GM12878 (cell line): Measurements from ENCODE around the gene AGER. TPM values are rescaled to one million over a fixed set of nuclear protein-coding genes. Genes with fewer than 3 reads are reported as not detected.

ENCODE experiments used
- CBX3 ChIP-seq: fragments of 200-600 bp; sonication (generic); IDR thresholded peaks from 2 replicates; pipeline ENCODE4 v1.6.1; 2016; ENCODE audit warnings: low read depth, borderline replicate concordance
- DPF2 ChIP-seq: fragments of 450-650 bp; IDR thresholded peaks from 2 replicates; pipeline ENCODE4 v1.6.1; 2017; ENCODE audit warnings: mild to moderate bottlenecking
- EED ChIP-seq: sonication (generic); IDR thresholded peaks from 2 replicates; pipeline ENCODE4 v1.6.1; 2016; ENCODE audit warnings: antibody characterized with exemption, low read depth
- HDAC6 ChIP-seq: fragments of 200-600 bp; sonication (generic); IDR thresholded peaks from one replicate; pipeline ENCODE4 v1.8.0; 2017; ENCODE audit warnings: antibody characterized with exemption; ENCODE audit not compliant: unreplicated experiment
- LARP7 ChIP-seq: fragments of 450-650 bp; IDR thresholded peaks from 2 replicates; pipeline ENCODE4 v1.6.1; 2017; ENCODE audit warnings: mild to moderate bottlenecking
- MYB ChIP-seq: fragments of 150-350 bp; IDR thresholded peaks from 2 replicates; pipeline ENCODE4 v1.6.1; 2014; ENCODE audit warnings: mild to moderate bottlenecking, low read depth, low read length, borderline replicate concordance
- NR2C1 ChIP-seq: fragments of 450-650 bp; IDR thresholded peaks from 2 replicates; pipeline ENCODE4 v1.6.1; 2017; ENCODE audit warnings: antibody characterized with exemption, mild to moderate bottlenecking, moderate library complexity
- RELA ChIP-seq: fragments of 450-650 bp; IDR thresholded peaks from 2 replicates; pipeline ENCODE4 v1.8.0; 2014; ENCODE audit warnings: borderline replicate concordance; ENCODE audit not compliant: partially characterized antibody
- TARDBP ChIP-seq: IDR thresholded peaks from 2 replicates; pipeline ENCODE4 v1.6.1; 2016; ENCODE audit warnings: borderline replicate concordance
- polyA plus RNA-seq, 11 experiments: library from polyadenylated mRNA; depleted of rRNA in 4 of 11; unstranded in 6 of 11; stranded (reverse) in 5 of 11; fragments of >200 nt; fragmentation: Nextera tagmentation in 4 of 11; fragmentation: Illumina TruSeq in 1 of 11; extraction: Ambion mirVana in 4 of 11; extraction: Trizol in 1 of 11; gene quantifications; 1 replicate in 1 of 11; 2 replicates in 10 of 11; pipeline versions ENCODE4 v1.2.1 to v1.2.3, GENCODE V29; 2011 to 2016; ENCODE audit warnings: inconsistent platforms in 2 of 11, missing spikeins in 2 of 11, low read depth in 1 of 11
- total RNA-seq, 4 experiments: library from RNA; depleted of rRNA in 3 of 4; stranded (reverse); fragments of >200 nt in 3 of 4; fragmentation: Illumina TruSeq in 1 of 4; extraction: Trizol in 1 of 4; gene quantifications; 2 replicates each; pipeline versions ENCODE4 v1.2.1 to v1.2.3, GENCODE V29; 2013 to 2021
- TF ChIP-seq, protein P1 (sequence below): fragments of 150-350 bp; IDR thresholded peaks from 2 replicates; pipeline ENCODE4 v1.6.1; 2016; ENCODE audit warnings: low read depth, low read length
- TF ChIP-seq, protein P2 (sequence below): IDR thresholded peaks from 2 replicates; pipeline ENCODE4 v1.6.1; 2011; ENCODE audit warnings: borderline replicate concordance, low read depth, mild to moderate bottlenecking, moderate library complexity, low read length; ENCODE audit not compliant: insufficient read depth, poor library complexity, severe bottlenecking
- TF ChIP-seq, protein P3 (sequence below): fragments of 450-650 bp; IDR thresholded peaks from 2 replicates; pipeline ENCODE4 v1.6.1; 2017; ENCODE audit warnings: mild to moderate bottlenecking, low read depth, inconsistent platforms; ENCODE audit not compliant: poor library complexity, severe bottlenecking
- TF ChIP-seq, protein P4 (sequence below): fragments of 450-650 bp; IDR thresholded peaks from 2 replicates; pipeline ENCODE4 v1.6.1; 2017; ENCODE audit warnings: low read depth, mild to moderate bottlenecking, moderate library complexity
- TF ChIP-seq, protein P5 (sequence below): fragments of 450-650 bp; IDR thresholded peaks from 2 replicates; pipeline ENCODE4 v1.6.1; 2016; ENCODE audit warnings: mild to moderate bottlenecking, moderate library complexity, borderline replicate concordance

AGER gene
- total and polyA plus RNA-seq, 10 of the 15 experiments (the other 5 are each of a cell fraction or from before 2014, with no cell fraction given) = 1.1 to 18.2 (median 3.9) TPM

DNA sequence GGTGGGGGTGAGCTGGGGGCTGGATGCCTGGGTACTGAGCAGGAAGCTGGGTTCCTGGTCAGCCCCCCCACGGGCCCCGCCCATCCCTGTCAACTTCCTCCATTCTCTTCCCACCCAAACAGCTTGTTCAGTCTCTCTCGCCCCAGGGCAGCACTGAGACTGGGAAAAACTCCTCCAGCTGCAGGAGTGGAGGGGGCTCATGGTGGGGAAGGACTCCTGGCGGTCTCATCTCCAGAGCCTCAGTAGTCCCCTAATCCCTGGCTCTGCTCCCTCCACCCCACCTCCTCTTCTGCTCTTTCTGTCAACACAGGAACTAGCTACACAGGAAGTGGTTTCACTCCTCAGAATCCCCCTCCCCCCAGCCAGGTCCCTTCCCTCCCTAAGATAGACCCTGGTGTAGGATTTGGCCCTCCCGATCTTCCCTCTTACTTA, 8.6 kb upstream of the AGER start, which contains the start of gene GPSM3 (continued):
- TF ChIP-seq TARDBP (no peak), RELA (no peak), DPF2 (no peak; the same call in 1 of the 2 replicates), LARP7 (no peak), MYB (no peak), NR2C1 (peak; percentile 67), EED (peak; percentile 86), CBX3 (no peak), HDAC6 (no peak)
- TF ChIP-seq, protein P1, sequence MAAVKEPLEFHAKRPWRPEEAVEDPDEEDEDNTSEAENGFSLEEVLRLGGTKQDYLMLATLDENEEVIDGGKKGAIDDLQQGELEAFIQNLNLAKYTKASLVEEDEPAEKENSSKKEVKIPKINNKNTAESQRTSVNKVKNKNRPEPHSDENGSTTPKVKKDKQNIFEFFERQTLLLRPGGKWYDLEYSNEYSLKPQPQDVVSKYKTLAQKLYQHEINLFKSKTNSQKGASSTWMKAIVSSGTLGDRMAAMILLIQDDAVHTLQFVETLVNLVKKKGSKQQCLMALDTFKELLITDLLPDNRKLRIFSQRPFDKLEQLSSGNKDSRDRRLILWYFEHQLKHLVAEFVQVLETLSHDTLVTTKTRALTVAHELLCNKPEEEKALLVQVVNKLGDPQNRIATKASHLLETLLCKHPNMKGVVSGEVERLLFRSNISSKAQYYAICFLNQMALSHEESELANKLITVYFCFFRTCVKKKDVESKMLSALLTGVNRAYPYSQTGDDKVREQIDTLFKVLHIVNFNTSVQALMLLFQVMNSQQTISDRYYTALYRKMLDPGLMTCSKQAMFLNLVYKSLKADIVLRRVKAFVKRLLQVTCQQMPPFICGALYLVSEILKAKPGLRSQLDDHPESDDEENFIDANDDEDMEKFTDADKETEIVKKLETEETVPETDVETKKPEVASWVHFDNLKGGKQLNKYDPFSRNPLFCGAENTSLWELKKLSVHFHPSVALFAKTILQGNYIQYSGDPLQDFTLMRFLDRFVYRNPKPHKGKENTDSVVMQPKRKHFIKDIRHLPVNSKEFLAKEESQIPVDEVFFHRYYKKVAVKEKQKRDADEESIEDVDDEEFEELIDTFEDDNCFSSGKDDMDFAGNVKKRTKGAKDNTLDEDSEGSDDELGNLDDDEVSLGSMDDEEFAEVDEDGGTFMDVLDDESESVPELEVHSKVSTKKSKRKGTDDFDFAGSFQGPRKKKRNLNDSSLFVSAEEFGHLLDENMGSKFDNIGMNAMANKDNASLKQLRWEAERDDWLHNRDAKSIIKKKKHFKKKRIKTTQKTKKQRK = no peak
- TF ChIP-seq, protein P2, sequence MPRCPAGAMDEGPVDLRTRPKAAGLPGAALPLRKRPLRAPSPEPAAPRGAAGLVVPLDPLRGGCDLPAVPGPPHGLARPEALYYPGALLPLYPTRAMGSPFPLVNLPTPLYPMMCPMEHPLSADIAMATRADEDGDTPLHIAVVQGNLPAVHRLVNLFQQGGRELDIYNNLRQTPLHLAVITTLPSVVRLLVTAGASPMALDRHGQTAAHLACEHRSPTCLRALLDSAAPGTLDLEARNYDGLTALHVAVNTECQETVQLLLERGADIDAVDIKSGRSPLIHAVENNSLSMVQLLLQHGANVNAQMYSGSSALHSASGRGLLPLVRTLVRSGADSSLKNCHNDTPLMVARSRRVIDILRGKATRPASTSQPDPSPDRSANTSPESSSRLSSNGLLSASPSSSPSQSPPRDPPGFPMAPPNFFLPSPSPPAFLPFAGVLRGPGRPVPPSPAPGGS = no peak
- TF ChIP-seq, protein P3, sequence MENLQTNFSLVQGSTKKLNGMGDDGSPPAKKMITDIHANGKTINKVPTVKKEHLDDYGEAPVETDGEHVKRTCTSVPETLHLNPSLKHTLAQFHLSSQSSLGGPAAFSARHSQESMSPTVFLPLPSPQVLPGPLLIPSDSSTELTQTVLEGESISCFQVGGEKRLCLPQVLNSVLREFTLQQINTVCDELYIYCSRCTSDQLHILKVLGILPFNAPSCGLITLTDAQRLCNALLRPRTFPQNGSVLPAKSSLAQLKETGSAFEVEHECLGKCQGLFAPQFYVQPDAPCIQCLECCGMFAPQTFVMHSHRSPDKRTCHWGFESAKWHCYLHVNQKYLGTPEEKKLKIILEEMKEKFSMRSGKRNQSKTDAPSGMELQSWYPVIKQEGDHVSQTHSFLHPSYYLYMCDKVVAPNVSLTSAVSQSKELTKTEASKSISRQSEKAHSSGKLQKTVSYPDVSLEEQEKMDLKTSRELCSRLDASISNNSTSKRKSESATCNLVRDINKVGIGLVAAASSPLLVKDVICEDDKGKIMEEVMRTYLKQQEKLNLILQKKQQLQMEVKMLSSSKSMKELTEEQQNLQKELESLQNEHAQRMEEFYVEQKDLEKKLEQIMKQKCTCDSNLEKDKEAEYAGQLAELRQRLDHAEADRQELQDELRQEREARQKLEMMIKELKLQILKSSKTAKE = peak; percentile 22
- TF ChIP-seq, protein P4, sequence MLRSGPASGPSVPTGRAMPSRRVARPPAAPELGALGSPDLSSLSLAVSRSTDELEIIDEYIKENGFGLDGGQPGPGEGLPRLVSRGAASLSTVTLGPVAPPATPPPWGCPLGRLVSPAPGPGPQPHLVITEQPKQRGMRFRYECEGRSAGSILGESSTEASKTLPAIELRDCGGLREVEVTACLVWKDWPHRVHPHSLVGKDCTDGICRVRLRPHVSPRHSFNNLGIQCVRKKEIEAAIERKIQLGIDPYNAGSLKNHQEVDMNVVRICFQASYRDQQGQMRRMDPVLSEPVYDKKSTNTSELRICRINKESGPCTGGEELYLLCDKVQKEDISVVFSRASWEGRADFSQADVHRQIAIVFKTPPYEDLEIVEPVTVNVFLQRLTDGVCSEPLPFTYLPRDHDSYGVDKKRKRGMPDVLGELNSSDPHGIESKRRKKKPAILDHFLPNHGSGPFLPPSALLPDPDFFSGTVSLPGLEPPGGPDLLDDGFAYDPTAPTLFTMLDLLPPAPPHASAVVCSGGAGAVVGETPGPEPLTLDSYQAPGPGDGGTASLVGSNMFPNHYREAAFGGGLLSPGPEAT = peak; percentile 65; the same call in 1 of the 2 replicates
- TF ChIP-seq, protein P5, sequence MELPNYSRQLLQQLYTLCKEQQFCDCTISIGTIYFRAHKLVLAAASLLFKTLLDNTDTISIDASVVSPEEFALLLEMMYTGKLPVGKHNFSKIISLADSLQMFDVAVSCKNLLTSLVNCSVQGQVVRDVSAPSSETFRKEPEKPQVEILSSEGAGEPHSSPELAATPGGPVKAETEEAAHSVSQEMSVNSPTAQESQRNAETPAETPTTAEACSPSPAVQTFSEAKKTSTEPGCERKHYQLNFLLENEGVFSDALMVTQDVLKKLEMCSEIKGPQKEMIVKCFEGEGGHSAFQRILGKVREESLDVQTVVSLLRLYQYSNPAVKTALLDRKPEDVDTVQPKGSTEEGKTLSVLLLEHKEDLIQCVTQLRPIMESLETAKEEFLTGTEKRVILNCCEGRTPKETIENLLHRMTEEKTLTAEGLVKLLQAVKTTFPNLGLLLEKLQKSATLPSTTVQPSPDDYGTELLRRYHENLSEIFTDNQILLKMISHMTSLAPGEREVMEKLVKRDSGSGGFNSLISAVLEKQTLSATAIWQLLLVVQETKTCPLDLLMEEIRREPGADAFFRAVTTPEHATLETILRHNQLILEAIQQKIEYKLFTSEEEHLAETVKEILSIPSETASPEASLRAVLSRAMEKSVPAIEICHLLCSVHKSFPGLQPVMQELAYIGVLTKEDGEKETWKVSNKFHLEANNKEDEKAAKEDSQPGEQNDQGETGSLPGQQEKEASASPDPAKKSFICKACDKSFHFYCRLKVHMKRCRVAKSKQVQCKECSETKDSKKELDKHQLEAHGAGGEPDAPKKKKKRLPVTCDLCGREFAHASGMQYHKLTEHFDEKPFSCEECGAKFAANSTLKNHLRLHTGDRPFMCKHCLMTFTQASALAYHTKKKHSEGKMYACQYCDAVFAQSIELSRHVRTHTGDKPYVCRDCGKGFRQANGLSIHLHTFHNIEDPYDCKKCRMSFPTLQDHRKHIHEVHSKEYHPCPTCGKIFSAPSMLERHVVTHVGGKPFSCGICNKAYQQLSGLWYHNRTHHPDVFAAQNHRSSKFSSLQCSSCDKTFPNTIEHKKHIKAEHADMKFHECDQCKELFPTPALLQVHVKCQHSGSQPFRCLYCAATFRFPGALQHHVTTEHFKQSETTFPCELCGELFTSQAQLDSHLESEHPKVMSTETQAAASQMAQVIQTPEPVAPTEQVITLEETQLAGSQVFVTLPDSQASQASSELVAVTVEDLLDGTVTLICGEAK = peak; percentile 79; the same call in 1 of the 2 replicates
